Breast epithelium (tissue), 3 donors: ENCODE measurements around the gene OXSR1.

ENCODE experiments used
- CTCF ChIP-seq, 3 donors: fragments of 450-650 bp; IDR thresholded peaks; one replicate each; pipeline ENCODE4 v1.5.1; 2016 to 2017; ENCODE audit warnings: antibody characterized with exemption in 3 of 3, mild to moderate bottlenecking in 3 of 3, moderate library complexity in 3 of 3
- POLR2A ChIP-seq: fragments of 450-650 bp; IDR thresholded peaks from one replicate; pipeline ENCODE4 v1.6.1; 2016; ENCODE audit warnings: antibody characterized with exemption, mild to moderate bottlenecking, moderate library complexity

DNA sequence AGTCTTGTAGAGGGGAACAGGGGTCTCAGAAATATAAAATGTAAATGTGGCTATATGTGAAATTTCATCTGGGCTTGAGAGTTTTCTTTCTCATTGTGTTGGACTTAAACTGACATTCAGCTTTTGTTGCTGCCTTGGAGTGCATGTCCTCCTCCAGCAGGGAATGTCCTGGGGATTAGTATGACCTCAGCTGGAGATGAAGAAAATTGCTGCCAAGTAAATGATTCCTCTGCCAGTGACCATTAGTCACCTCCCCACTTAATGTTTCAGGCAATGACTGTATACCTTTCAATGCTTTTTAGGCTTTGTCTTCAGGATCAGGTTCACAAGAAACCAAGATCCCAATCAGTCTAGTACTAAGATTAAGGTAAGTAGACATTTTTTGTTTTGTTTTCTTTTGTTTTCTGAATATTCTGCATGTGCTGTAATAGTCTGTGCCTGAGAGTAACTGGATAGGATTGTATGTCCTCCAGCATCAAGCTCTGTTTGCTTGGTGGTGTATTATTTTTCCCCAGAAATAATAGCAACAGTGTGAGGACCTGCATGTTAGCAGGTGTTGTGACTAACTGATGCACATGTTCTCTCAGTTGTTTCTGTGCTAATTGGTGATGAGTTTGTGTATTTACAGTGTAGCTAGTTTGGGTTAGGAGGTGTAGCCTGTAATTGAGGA lies 82.2 kb downstream of the OXSR1 start:
- no peak for TF ChIP-seq CTCF (IDR thresholded peaks at IDR 0.05)
- no peak for TF ChIP-seq POLR2A
